ENCODE results near the gene TEC.
"Not testable (repeated sequence)": the region's sequence is repeated elsewhere in the genome, so short reads cannot be mapped to it uniquely, and the experiment has no call there.

TEC gene

GRCh38 chr4:48227662-48228061, 42.0 kb downstream of the TEC start:
- no peak overlapping the region for H3K4me3 ChIP-seq (replicated peaks; ENCODE audit: low read depth, low read length)
- no peak for DNase-seq (ENCODE audit: extremely low read depth, low read depth)
- no peak for TF ChIP-seq CTCF (IDR thresholded peaks at IDR 0.05; ENCODE audit: low read depth, low read length, missing control alignments)

- DNase-seq (ENCODE audit: extremely low read depth, low read depth): no peak
- TF ChIP-seq CTCF (IDR thresholded peaks at IDR 0.05; ENCODE audit: low read depth, low read length, missing control alignments): no peak
- H3K4me3 ChIP-seq (replicated peaks; ENCODE audit: low read depth, low read length): no peak overlapping the region
These were observed 43.4 kb downstream of the TEC start for GRCh38 chr4:48226199-48226598.

GRCh38 chr4:48225368-48226141, 44.1 kb downstream of the TEC start:
- no peak for TF ChIP-seq CTCF (IDR thresholded peaks at IDR 0.05; ENCODE audit: low read depth, low read length, missing control alignments)
- no peak overlapping the region for H3K4me3 ChIP-seq (replicated peaks; ENCODE audit: low read depth, low read length)

GRCh38 chr4:48224606-48225005, 45.0 kb downstream of the TEC start:
- TF ChIP-seq CTCF (IDR thresholded peaks at IDR 0.05; ENCODE audit: low read depth, low read length, missing control alignments): no peak
- no peak overlapping the region for H3K4me3 ChIP-seq (replicated peaks; ENCODE audit: low read depth, low read length)
- DNase-seq (ENCODE audit: extremely low read depth, low read depth): no peak

More at GRCh38 chr4:48225368-48226141, 44.1 kb downstream of the TEC start:
- DNase-seq (ENCODE audit: extremely low read depth, low read depth): no peak

GRCh38 chr4:48223633-48224295, 45.9 kb downstream of the TEC start:
- TF ChIP-seq CTCF (IDR thresholded peaks at IDR 0.05; ENCODE audit: low read depth, low read length, missing control alignments): no peak
- no peak for DNase-seq (ENCODE audit: extremely low read depth, low read depth)
- no peak overlapping the region for H3K4me3 ChIP-seq (replicated peaks; ENCODE audit: low read depth, low read length)

- H3K4me3 ChIP-seq (replicated peaks; ENCODE audit: low read depth, low read length): no peak overlapping the region
- no peak for TF ChIP-seq CTCF (IDR thresholded peaks at IDR 0.05; ENCODE audit: low read depth, low read length, missing control alignments)
- no peak for DNase-seq (ENCODE audit: extremely low read depth, low read depth)
These were observed 47.1 kb downstream of the TEC start for GRCh38 chr4:48222491-48222890.

- DNase-seq (ENCODE audit: extremely low read depth, low read depth); H3K4me3 ChIP-seq (replicated peaks; ENCODE audit: low read depth, low read length): not testable (repeated sequence)
These were observed 50.2 kb downstream of the TEC start for GRCh38 chr4:48219430-48219829.
